ENCODE results near the gene UBTF. TPM values are rescaled to one million over a fixed set of nuclear protein-coding genes. Genes with fewer than 3 reads are reported as not detected.

The UBTF gene
- total and polyA plus RNA-seq, 7 experiments from 2014 or later: 49.0 to 303 (median 162) TPM

GRCh38 chr17:44221084-44221861 lies 1.8 kb upstream of the UBTF start:
- ChIA-PET POLR2A (interaction anchor here (0.6 to 14.1 kb wide), 21 partner anchors 8 to 282 kb away, joined by 3 to 319 read pairs (median 5); partner anchors contain the start of genes ATXN7L3, GRN, HDAC5 and RUNDC3A), CTCF (interaction anchor here (0.6 to 4.4 kb wide), 7 partner anchors 10 to 1149 kb away, joined by 3 to 33 read pairs (median 3); no protein-coding TSS in a partner anchor)
- peaks cover 0 to 2% (median 0%) of the 10 kb centered on the region in 5 donors for H3K27me3 Mint-ChIP-seq

GRCh38 chr17:44220213-44221083 lies 973 bp upstream of the UBTF start:
- peak; percentile 43 for ATAC-seq
- peak overlapping the region; percentile 93 to 98 (median 95) for H3K27ac Mint-ChIP-seq
- peaks cover 30 to 38% (median 33%) of the 10 kb centered on the region in 7 donors for H3K4me1 Mint-ChIP-seq
- no peaks in the 10 kb centered on the region for H3K27me3 ChIP-seq (ENCODE audit: control insufficient read depth in 2 of 2, insufficient read depth in 2 of 2, low read length in 2 of 2)
- POLR2A ChIA-PET: interaction anchor here (0.8 to 14.1 kb wide), 19 partner anchors 9 to 141 kb away, joined by 3 to 319 read pairs (median 5); partner anchors contain the start of genes ATXN7L3, GRN, HDAC5 and RUNDC3A
- H3K36me3 ChIP-seq (ENCODE audit: control insufficient read depth in 2 of 3, insufficient read depth in 3 of 3, low read length in 3 of 3): peaks cover 0 to 19% (median 7%) of the 10 kb centered on the region in 3 experiments
- H3K4me3 ChIP-seq (ENCODE audit: low read length): peak overlapping the region; percentile 96
- H3K4me1 ChIP-seq (ENCODE audit: control insufficient read depth in 2 of 2, insufficient read depth in 2 of 2, low read length in 2 of 2): peaks cover 23 to 28% of the 10 kb centered on the region in 2 donors
- CTCF ChIA-PET: interaction anchor here (1.1 to 4.4 kb wide), 4 partner anchors 10 to 110 kb away, joined by 3 to 33 read pairs (median 7); no protein-coding TSS in a partner anchor
- intact Hi-C loops (cut with micrococcal nuclease): loop anchor here in 1 of 2 donors (1.0 to 5.0 kb wide), 4 partner anchors 26 to 97 kb away; partner anchors contain the start of genes HDAC5, RUNDC3A and SLC4A1
- H3K9me3 Mint-ChIP-seq: peaks cover 0 to 8% (median 0%) of the 10 kb centered on the region in 11 donors
- H3K4me3 Mint-ChIP-seq: peak overlapping the region; percentile 93 to 99 (median 96)
- no peaks in the 10 kb centered on the region for H3K9me3 ChIP-seq (ENCODE audit: control insufficient read depth in 2 of 3, low read length in 3 of 3)
- H3K36me3 Mint-ChIP-seq: peaks cover 0 to 21% (median 5%) of the 10 kb centered on the region in 5 donors
- H3K27me3 Mint-ChIP-seq: peaks cover 0 to 2% (median 0%) of the 10 kb centered on the region in 5 donors
- H3K27ac ChIP-seq (ENCODE audit: low read depth, low read length): peak overlapping the region; percentile 90
- DNase-seq: peak; percentile 45 to 79 (median 71)

More at GRCh38 chr17:44221084-44221861, 1.8 kb upstream of the UBTF start:
- peaks cover 23 to 30% (median 25%) of the 10 kb centered on the region in 7 donors for H3K4me1 Mint-ChIP-seq
- Histone ChIP-seq H3K36me3 (ENCODE audit: control insufficient read depth in 2 of 3, insufficient read depth in 3 of 3, low read length in 3 of 3) (peaks cover 0 to 11% (median 0%) of the 10 kb centered on the region in 3 experiments), H3K27ac (ENCODE audit: low read depth, low read length) (peak overlapping the region; percentile 90), H3K4me1 (ENCODE audit: control insufficient read depth in 2 of 2, insufficient read depth in 2 of 2, low read length in 2 of 2) (peaks cover 15 to 20% of the 10 kb centered on the region in 2 donors), H3K9me3 (ENCODE audit: control insufficient read depth in 2 of 3, low read length in 3 of 3) (no peaks in the 10 kb centered on the region), H3K4me3 (ENCODE audit: low read length) (peak overlapping the region; percentile 96), H3K27me3 (ENCODE audit: control insufficient read depth in 2 of 2, insufficient read depth in 2 of 2, low read length in 2 of 2) (no peaks in the 10 kb centered on the region)
- H3K36me3 Mint-ChIP-seq: peaks cover 0 to 14% (median 1%) of the 10 kb centered on the region in 5 donors
- H3K27ac Mint-ChIP-seq: peak overlapping the region; percentile 93 to 99 (median 95)
- H3K9me3 Mint-ChIP-seq: peaks cover 0 to 5% (median 0%) of the 10 kb centered on the region in 11 donors
- H3K4me3 Mint-ChIP-seq: peak overlapping the region; percentile 93 to 99 (median 96)
- intact Hi-C loops (cut with micrococcal nuclease): loop anchor here in 1 of 2 donors (1.0 to 5.0 kb wide), 4 partner anchors 26 to 98 kb away; partner anchors contain the start of genes HDAC5, RUNDC3A and SLC4A1
- DNase-seq: peak; percentile 41 to 74 (median 68)
- peak; percentile 31 for ATAC-seq

- H3K27ac Mint-ChIP-seq: no peak overlapping the region
- no peaks in the 10 kb centered on the region for H3K27me3 Mint-ChIP-seq
- H3K4me1 Mint-ChIP-seq: peaks cover 41 to 47% (median 46%) of the 10 kb centered on the region in 7 donors
- Histone ChIP-seq H3K4me1 (ENCODE audit: control insufficient read depth in 2 of 2, insufficient read depth in 2 of 2, low read length in 2 of 2) (peaks cover 36 to 38% of the 10 kb centered on the region in 2 donors), H3K27ac (ENCODE audit: low read depth, low read length) (peak overlapping the region; percentile 90), H3K4me3 (ENCODE audit: low read length) (peak overlapping the region; percentile 51), H3K9me3 (ENCODE audit: control insufficient read depth in 2 of 3, low read length in 3 of 3) (no peaks in the 10 kb centered on the region), H3K27me3 (ENCODE audit: control insufficient read depth in 2 of 2, insufficient read depth in 2 of 2, low read length in 2 of 2) (no peaks in the 10 kb centered on the region), H3K36me3 (ENCODE audit: control insufficient read depth in 2 of 3, insufficient read depth in 3 of 3, low read length in 3 of 3) (peaks cover 5 to 32% (median 19%) of the 10 kb centered on the region in 3 experiments)
- peaks cover 6 to 33% (median 16%) of the 10 kb centered on the region in 5 donors for H3K36me3 Mint-ChIP-seq
- ATAC-seq: peak; percentile 68
- CTCF ChIA-PET: interaction anchor here (0.7 to 4.4 kb wide), 3 partner anchors 8 to 108 kb away, joined by 3 to 33 read pairs (median 5); no protein-coding TSS in a partner anchor
- POLR2A ChIA-PET: interaction anchor here (0.8 to 14.1 kb wide), 11 partner anchors 10 to 112 kb away, joined by 3 to 319 read pairs (median 23); partner anchors contain the start of genes ATXN7L3, HDAC5, RUNDC3A and SLC25A39
- intact Hi-C loops (cut with micrococcal nuclease): loop anchor here (2.0 to 10.0 kb wide), 3 partner anchors 284 to 1096 kb away; partner anchors contain the start of genes GPATCH8 (in 1 of the 2) and MAP3K14 (in 1 of the 2)
- peaks cover 0 to 8% (median 0%) of the 10 kb centered on the region in 11 donors for H3K9me3 Mint-ChIP-seq
- peak overlapping the region in 5 of 10 donors; percentile 9 to 94 (median 40) for H3K4me3 Mint-ChIP-seq
- DNase-seq: peak; percentile 63 to 84 (median 78)
These were observed 313 bp downstream of the UBTF start for GRCh38 chr17:44219108-44219615.

GRCh38 chr17:44218344-44219107 lies 949 bp downstream of the UBTF start:
- Histone ChIP-seq H3K27ac (ENCODE audit: low read depth, low read length) (peak overlapping the region; percentile 90), H3K9me3 (ENCODE audit: control insufficient read depth in 2 of 3, low read length in 3 of 3) (no peaks in the 10 kb centered on the region), H3K36me3 (ENCODE audit: control insufficient read depth in 2 of 3, insufficient read depth in 3 of 3, low read length in 3 of 3) (peaks cover 5 to 38% (median 23%) of the 10 kb centered on the region in 3 experiments), H3K4me1 (ENCODE audit: control insufficient read depth in 2 of 2, insufficient read depth in 2 of 2, low read length in 2 of 2) (peaks cover 38 to 42% of the 10 kb centered on the region in 2 donors), H3K27me3 (ENCODE audit: control insufficient read depth in 2 of 2, insufficient read depth in 2 of 2, low read length in 2 of 2) (no peaks in the 10 kb centered on the region), H3K4me3 (ENCODE audit: low read length) (peak overlapping the region; percentile 68)
- Mint-ChIP-seq H3K36me3 (peaks cover 6 to 38% (median 22%) of the 10 kb centered on the region in 5 donors), H3K27me3 (no peaks in the 10 kb centered on the region), H3K9me3 (peaks cover 0 to 8% (median 0%) of the 10 kb centered on the region in 11 donors), H3K27ac (peak overlapping the region; percentile 84 to 99 (median 97)), H3K4me1 (peaks cover 48 to 53% (median 52%) of the 10 kb centered on the region in 7 donors), H3K4me3 (peak overlapping the region; percentile 76 to 94 (median 86))
- CTCF ChIA-PET: interaction anchor here (0.6 to 4.4 kb wide), 5 partner anchors 8 to 315 kb away, joined by 3 to 33 read pairs (median 3); no protein-coding TSS in a partner anchor
- intact Hi-C loops (cut with micrococcal nuclease): loop anchor here (1.0 to 10.0 kb wide), 8 partner anchors 8 to 1096 kb away; partner anchors contain the start of genes TMUB2 (in 2 of the 2), GPATCH8 (in 1 of the 2) and MAP3K14 (in 1 of the 2)
- ATAC-seq (peak; percentile 80), DNase-seq (peak; percentile 82 to 93 (median 92))
- POLR2A ChIA-PET: interaction anchor here (0.6 to 14.1 kb wide), 9 partner anchors 9 to 955 kb away, joined by 3 to 319 read pairs (median 25); partner anchors contain the start of genes ATXN7L3, SLC25A39 and TMUB2
